A673 (cell line): ENCODE results near the gene NECTIN4. TPM values are rescaled to one million over a fixed set of nuclear protein-coding genes. Genes with fewer than 3 reads are reported as not detected.

Experiments
- BruUV-seq: library from RNA; stranded (reverse); fragments of 400-500 nt; replicated peaks from 2 replicates; lab custom pipeline; 2021; lab: Mats Ljungman, UMichigan
- CTCF ChIA-PET: fragments of 300-600 bp; sonication (Branson Sonifier 250); formaldehyde crosslinking; loops from one replicate; lab custom pipeline; 2022; ENCODE audit warnings: antibody characterized with exemption; lab: Charles Lee
- POLR2A ChIA-PET: fragments of 300-600 bp; sonication (Branson Sonifier 250); formaldehyde crosslinking; loops from one replicate; lab custom pipeline; 2022; ENCODE audit warnings: antibody characterized with exemption; ENCODE audit not compliant: low non-redundant PET; lab: Charles Lee
- DNase-seq: peaks from one replicate; pipeline ENCODE4 v3.0.0-alpha.2; 2015; ENCODE audit warnings: low spot score
- H3K27ac ChIP-seq: fragments of 200-600 bp; sonication (generic); 2 replicates; pipeline ENCODE4 v1.5.1; 2016; ENCODE audit warnings: mixed run types, low read depth, mild to moderate bottlenecking, mixed read lengths, antibody characterized with exemption, low read length; ENCODE audit not compliant: poor library complexity, severe bottlenecking
- H3K27me3 ChIP-seq: fragments of 200-600 bp; sonication (generic); replicated peaks from 2 replicates; pipeline ENCODE4 v1.6.1; 2017; ENCODE audit warnings: mixed run types, low read depth, mild to moderate bottlenecking, mixed read lengths, antibody characterized with exemption, low read length; ENCODE audit not compliant: insufficient read depth, poor library complexity
- H3K36me3 ChIP-seq: fragments of 200-600 bp; sonication (generic); 2 replicates; pipeline ENCODE4 v1.6.1; 2016; ENCODE audit warnings: mixed run types, mild to moderate bottlenecking, mixed read lengths, antibody characterized with exemption, low read length; ENCODE audit not compliant: insufficient read depth, poor library complexity, severe bottlenecking
- H3K4me1 ChIP-seq: fragments of 200-600 bp; sonication (generic); 2 replicates; pipeline ENCODE4 v1.6.1; 2017; ENCODE audit warnings: mixed run types, mild to moderate bottlenecking, mixed read lengths, antibody characterized with exemption, low read length; ENCODE audit not compliant: insufficient read depth, poor library complexity, severe bottlenecking
- H3K4me3 ChIP-seq: fragments of 200-600 bp; sonication (generic); 2 replicates; pipeline ENCODE4 v1.5.1; 2016; ENCODE audit warnings: low read depth, mixed run types, mild to moderate bottlenecking, mixed read lengths, low read length; ENCODE audit not compliant: poor library complexity, severe bottlenecking
- H3K9me3 ChIP-seq: fragments of 200-600 bp; sonication (generic); 2 replicates; pipeline ENCODE4 v1.6.1; 2016; ENCODE audit warnings: mixed run types, low read depth, mild to moderate bottlenecking, mixed read lengths, antibody characterized with exemption, low read length; ENCODE audit not compliant: poor library complexity, severe bottlenecking
- CTCF ChIP-seq: fragments of 300-800, 200-600 bp; sonication (generic); conservative IDR thresholded peaks from 2 replicates; pipeline ENCODE4 v1.5.1; 2017; ENCODE audit warnings: low read depth, mild to moderate bottlenecking, antibody characterized with exemption, low read length, moderate library complexity, mixed read lengths
- EZH2 ChIP-seq: fragments of 200-600 bp; sonication (generic); IDR thresholded peaks from 2 replicates; pipeline ENCODE4 v1.6.1; 2017; ENCODE audit warnings: borderline replicate concordance, low read depth, mild to moderate bottlenecking, mixed read lengths, antibody characterized with exemption, low read length; ENCODE audit not compliant: poor library complexity, severe bottlenecking
- intact Hi-C: fragments of 100-400 bp; cut with micrococcal nuclease; formaldehyde crosslinking; loops from one replicate; pipeline ENCODE4 v1.10.0; 2022; ENCODE audit not compliant: unreplicated experiment
- total RNA-seq: library from RNA; stranded (reverse); gene quantifications from 2 replicates; pipeline ENCODE4 v1.2.3, GENCODE V29; 2021

NECTIN4 gene
- total RNA-seq, 1 experiment from 2014 or later: not detected

GRCh38 chr1:161079436-161080110, 9.8 kb downstream of the NECTIN4 start:
- TF ChIP-seq EZH2: no peak
- no peak for TF ChIP-seq CTCF
- CTCF ChIA-PET: no interaction called here
- BruUV-seq: no TSS peak
- no peaks in the 10 kb centered on the region for H3K27me3 ChIP-seq
- POLR2A ChIA-PET: no interaction called here
- H3K27ac ChIP-seq: no peak overlapping the region
- H3K4me3 ChIP-seq: no peak overlapping the region
- no peaks in the 10 kb centered on the region for H3K9me3 ChIP-seq
- DNase-seq: no peak
- no peaks in the 10 kb centered on the region for H3K4me1 ChIP-seq
- intact Hi-C loops: no loop called here
- H3K36me3 ChIP-seq: no peaks in the 10 kb centered on the region

GRCh38 chr1:161077426-161077825, 11.9 kb downstream of the NECTIN4 start:
- Histone ChIP-seq H3K4me1 (no peaks in the 10 kb centered on the region), H3K9me3 (no peaks in the 10 kb centered on the region), H3K4me3 (no peak overlapping the region), H3K27me3 (no peaks in the 10 kb centered on the region), H3K36me3 (no peaks in the 10 kb centered on the region), H3K27ac (no peak overlapping the region)
- ChIA-PET CTCF (no interaction called here), POLR2A (no interaction called here)
- no TSS peak for BruUV-seq
- no peak for TF ChIP-seq CTCF
- TF ChIP-seq EZH2: no peak
- no peak for DNase-seq
- intact Hi-C loops: no loop called here

GRCh38 chr1:161076410-161076809, 12.9 kb downstream of the NECTIN4 start:
- POLR2A ChIA-PET: no interaction called here
- intact Hi-C loops: no loop called here
- no peaks in the 10 kb centered on the region for H3K27me3 ChIP-seq
- TF ChIP-seq EZH2: no peak
- TF ChIP-seq CTCF: no peak
- CTCF ChIA-PET: no interaction called here
- no peak overlapping the region for H3K4me3 ChIP-seq
- H3K4me1 ChIP-seq: no peaks in the 10 kb centered on the region
- no peaks in the 10 kb centered on the region for H3K36me3 ChIP-seq
- no peaks in the 10 kb centered on the region for H3K9me3 ChIP-seq
- no peak for DNase-seq
- H3K27ac ChIP-seq: no peak overlapping the region
- BruUV-seq: no TSS peak
